Mesodermal cell (in vitro differentiated cells): Measurements from ENCODE around the gene ANKRD34A.
"Not testable (repeated sequence)": the region's sequence is repeated elsewhere in the genome, so short reads cannot be mapped to it uniquely, and the experiment has no call there.

Experiments
- H3K27ac ChIP-seq: 2 replicates; pipeline ENCODE4 v1.7.0; 2013; ENCODE audit warnings: mild to moderate bottlenecking, low read depth, low read length, moderate library complexity; ENCODE audit not compliant: severe bottlenecking
- H3K36me3 ChIP-seq: 2 replicates; pipeline ENCODE4 v1.7.1; 2013; ENCODE audit warnings: mild to moderate bottlenecking, low read length, moderate library complexity; ENCODE audit not compliant: control insufficient read depth, insufficient read depth
- H3K4me1 ChIP-seq: one replicate; pipeline ENCODE4 v1.7.1; 2013; ENCODE audit warnings: mild to moderate bottlenecking, low read length; ENCODE audit not compliant: insufficient read depth, control insufficient read depth, poor library complexity, severe bottlenecking
- H3K4me3 ChIP-seq: 2 replicates; pipeline ENCODE4 v1.7.0; 2013; ENCODE audit warnings: low read length, control low read depth, mild to moderate bottlenecking; ENCODE audit not compliant: insufficient read depth, poor library complexity, severe bottlenecking; ENCODE audit errors: extremely low read depth
- H3K9me3 ChIP-seq: 2 replicates; pipeline ENCODE4 v1.7.1; 2013; ENCODE audit warnings: mild to moderate bottlenecking, low read length, moderate library complexity; ENCODE audit not compliant: control insufficient read depth
- WGBS, 2 experiments: methylation state at CpG; one replicate each; pipeline ENCODE4 v1.1.5; 2013; ENCODE audit warnings: missing lambda C conversion rate in 2 of 2; ENCODE audit not compliant: insufficient coverage in 2 of 2; 5-methylcytosine and 5-hydroxymethylcytosine counted together

The ANKRD34A gene

DNA sequence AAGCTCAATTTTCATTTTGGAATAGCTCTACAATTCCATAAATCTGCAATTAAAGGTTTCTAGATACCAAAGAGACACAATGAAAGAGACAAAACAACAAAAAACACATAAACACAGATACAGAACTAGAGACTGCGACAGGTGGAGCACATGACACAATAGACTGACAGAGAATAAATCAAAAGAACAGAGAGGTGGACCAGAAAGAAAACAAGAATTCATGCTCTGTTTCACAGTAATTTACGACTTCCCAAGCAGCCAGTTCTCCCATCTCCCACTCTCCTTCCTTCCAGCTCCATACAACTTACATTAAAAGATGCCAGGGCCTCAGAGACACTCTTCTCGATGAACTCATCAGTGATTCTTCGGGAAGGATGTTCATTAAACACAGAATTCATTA lies 22.0 kb downstream of the ANKRD34A start:
- Histone ChIP-seq H3K4me3 (no peak overlapping the region), H3K36me3 (peaks cover 65% of the 10 kb centered on the region), H3K9me3 (no peaks in the 10 kb centered on the region), H3K4me1 (no peaks in the 10 kb centered on the region), H3K27ac (no peak overlapping the region)
- 94 to 100% methylated on average over 3 to 4 of the region's 4 CpGs for WGBS, 2 experiments

DNA sequence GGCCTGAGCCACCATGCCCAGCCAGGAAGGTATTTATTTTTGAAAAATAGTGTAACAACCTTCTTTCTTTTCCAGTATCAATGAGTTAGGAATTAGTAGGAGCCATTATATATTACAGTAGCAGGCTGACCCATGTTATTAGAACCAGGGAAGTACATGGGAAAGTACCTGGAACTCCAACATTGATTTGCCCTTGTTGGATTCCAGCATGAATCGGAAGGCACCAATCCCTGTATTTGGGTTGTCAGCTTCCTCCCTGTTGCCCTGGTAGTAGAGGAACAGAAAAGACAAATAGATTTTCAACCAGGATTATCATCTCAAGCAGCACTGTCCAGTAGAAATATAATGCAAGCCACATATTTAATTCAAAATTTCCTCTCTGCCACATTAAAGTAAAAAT lies 26.9 kb downstream of the ANKRD34A start:
- WGBS, 2 experiments = 100% methylated on average over 1 of the region's 1 CpG; no CpG with 5 or more reads in 1 of the 2 experiments
- H3K4me1 ChIP-seq = no peaks in the 10 kb centered on the region
- peaks cover 58% of the 10 kb centered on the region for H3K36me3 ChIP-seq
- no peaks in the 10 kb centered on the region for H3K9me3 ChIP-seq
- no peak overlapping the region for H3K27ac ChIP-seq
- H3K4me3 ChIP-seq = no peak overlapping the region

DNA sequence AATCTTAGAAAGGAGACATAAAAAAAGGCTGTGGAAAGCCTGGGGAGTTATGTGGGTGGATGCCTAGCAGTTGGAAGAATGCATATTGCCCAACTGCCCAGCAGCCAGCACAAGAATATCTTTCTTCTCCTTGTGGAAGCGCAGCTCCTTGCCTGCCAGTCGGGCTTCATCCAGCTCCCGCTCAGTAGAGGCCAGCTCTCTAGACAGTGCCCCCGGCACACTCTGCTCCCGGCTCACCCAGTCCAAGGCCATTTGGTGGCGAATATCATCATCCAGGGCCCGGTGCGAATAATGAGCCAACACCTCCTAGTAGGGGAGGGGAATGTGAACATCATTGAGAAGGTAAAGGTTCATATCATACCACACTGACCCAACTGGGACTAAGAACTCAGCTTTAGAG lies 28.1 kb downstream of the ANKRD34A start:
- no peak overlapping the region for H3K27ac ChIP-seq
- H3K9me3 ChIP-seq = no peaks in the 10 kb centered on the region
- WGBS, 2 experiments = 91 to 96% methylated on average over 3 to 5 of the region's 8 CpGs
- H3K36me3 ChIP-seq = peaks cover 51% of the 10 kb centered on the region
- H3K4me1 ChIP-seq = no peaks in the 10 kb centered on the region
- no peak overlapping the region for H3K4me3 ChIP-seq

DNA sequence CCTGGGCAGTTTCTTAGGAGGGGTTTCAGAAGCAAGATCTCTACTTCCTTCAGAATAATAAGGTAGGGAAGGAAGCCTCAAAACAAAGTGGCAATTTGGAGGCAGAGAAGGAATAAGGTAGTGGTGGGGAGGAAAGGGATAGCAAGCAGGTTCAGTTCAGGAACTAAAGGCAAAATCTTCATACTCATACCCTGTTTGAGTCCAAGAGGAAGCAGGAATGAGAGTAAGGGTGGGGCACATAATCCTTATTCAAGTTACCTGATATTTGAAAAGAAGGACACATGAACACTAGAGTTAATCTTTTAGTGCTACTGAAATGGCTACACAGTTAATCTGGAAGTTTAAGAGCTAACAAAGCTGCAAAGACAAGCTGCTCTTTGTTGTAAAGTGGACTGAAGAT lies 28.7 kb downstream of the ANKRD34A start:
- no peaks in the 10 kb centered on the region for H3K9me3 ChIP-seq
- H3K4me3 ChIP-seq = no peak overlapping the region
- H3K36me3 ChIP-seq = peaks cover 51% of the 10 kb centered on the region
- H3K4me1 ChIP-seq = no peaks in the 10 kb centered on the region
- H3K27ac ChIP-seq = no peak overlapping the region

DNA sequence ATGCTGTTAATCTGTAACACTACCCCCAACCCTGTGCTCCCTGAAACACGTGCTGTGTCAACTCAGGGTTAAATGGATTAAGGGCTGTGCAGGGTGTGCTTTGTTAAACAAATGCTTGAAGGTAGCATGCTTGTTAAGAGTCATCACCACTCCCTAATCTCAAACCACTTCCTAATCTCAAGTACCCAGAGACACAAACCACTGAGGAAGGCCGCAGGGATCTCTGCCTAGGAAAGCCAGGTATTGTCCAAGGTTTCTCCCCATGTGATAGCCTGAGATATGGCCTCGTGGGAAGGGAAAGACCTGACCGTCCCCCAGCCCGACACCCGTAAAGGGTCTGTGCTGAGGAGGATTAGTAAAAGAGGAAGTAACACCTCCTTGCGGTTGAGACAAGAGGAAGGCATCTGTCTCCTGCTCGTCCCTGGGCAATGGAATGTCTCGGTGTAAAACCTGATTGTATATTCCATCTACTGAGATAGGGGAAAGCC lies 31.8 kb downstream of the ANKRD34A start:
- H3K4me3 ChIP-seq, H3K9me3 ChIP-seq: not testable (repeated sequence)

DNA sequence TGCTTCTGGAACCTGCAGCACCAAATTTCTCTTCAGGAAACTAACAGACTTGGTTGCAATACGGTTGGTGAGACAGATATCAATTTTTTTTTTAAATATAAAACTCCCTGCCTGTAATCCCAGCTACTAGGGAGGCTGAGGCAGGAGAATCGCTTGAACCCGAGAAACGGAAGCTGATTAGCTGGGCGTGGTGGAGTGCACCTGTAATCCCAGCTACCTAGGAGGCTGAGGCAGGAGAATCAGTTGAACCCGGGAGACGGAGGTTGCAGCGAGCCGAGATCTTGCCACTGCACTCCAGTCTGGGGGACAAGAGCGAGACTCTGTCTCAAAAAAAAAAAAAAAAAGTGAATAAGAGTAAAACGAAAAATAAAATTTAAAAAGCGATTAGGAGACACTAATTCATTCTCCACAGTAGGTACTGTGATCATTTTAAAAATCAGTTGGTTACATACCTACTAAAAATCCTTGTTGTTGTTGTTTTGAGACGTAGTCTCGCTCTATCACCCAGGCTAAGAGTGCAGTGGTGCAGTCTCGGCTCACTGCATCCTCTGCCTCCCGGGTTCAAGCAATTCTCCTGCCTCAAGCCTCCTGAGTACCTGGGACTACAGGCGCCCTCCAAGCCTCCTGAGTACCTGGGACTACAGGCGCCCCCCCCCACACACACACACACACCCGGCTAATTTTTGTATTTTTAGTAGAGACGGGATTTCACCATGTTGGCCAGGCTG lies 36.3 kb downstream of the ANKRD34A start:
- 73 to 75% methylated on average over 10 to 11 of the region's 20 CpGs for WGBS, 2 experiments

More for the DNA sequence above, 31.8 kb downstream of the ANKRD34A start:
- H3K36me3 ChIP-seq = peaks cover 37% of the 10 kb centered on the region
- H3K27ac ChIP-seq, H3K4me1 ChIP-seq: not testable (repeated sequence)
- whole genome bisulfite sequencing, 2 experiments = 17 to 25% methylated on average over 1 to 4 of the region's 9 CpGs

DNA sequence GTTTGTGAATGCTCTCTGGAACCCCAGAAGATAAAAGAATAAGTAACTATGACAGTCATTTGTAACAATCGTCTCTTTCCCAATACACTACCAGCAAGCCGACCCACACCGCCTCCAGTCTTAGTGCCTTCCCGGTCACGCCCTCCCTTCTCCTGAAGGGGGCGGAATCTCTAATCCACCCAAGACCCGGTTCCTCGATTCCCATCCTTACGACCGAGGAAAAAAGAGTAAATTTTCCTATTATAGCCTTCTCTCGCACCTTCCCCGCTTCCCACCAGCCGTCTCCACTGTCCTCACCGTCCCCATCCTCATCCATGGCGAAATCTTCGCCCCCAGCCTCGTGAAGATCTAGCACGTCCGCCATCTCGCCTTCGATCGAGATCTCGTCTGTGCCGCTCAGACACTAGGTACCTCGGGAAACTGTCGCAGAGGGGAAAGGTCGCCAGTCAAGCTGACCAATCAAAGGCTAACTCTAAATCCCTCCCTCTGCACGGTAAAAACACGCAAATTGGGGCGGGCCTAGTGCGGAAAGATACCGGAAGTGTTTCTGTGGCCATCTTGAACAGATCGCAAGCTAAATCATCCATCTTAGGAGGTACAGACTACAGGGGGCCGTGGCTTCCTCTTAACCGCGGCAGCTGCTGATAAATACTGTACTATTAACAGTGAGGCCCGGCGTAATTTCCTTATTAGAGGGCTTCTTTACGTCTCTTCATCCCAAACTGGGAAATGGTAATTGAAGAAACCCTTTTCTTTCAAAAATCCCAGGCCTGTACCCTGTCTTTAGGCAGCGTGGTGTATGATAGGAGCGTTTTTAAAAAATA lies 37.1 kb downstream of the ANKRD34A start, which contains the start of gene RBM8A:
Gene RBM8A (minus strand): TSS at position 422 of the 824 bp plus-strand sequence. CDS start 58 bp downstream, at position 364.
- Histone ChIP-seq H3K36me3 (peaks cover 35% of the 10 kb centered on the region), H3K27ac (peak within 1 kb of the TSS; percentile 89), H3K9me3 (no peaks in the 10 kb centered on the region), H3K4me3 (peak within 1 kb of the TSS; percentile 86), H3K4me1 (no peaks in the 10 kb centered on the region)
- 0% methylated on average over 27 of the region's 41 CpGs for WGBS, 2 experiments

More for the DNA sequence above, 36.3 kb downstream of the ANKRD34A start:
- H3K4me1 ChIP-seq = no peaks in the 10 kb centered on the region
- peaks cover 30% of the 10 kb centered on the region for H3K36me3 ChIP-seq
- no peaks in the 10 kb centered on the region for H3K9me3 ChIP-seq
- peak overlapping the region; percentile 89 for H3K27ac ChIP-seq
- peak overlapping the region; percentile 86 for H3K4me3 ChIP-seq

DNA sequence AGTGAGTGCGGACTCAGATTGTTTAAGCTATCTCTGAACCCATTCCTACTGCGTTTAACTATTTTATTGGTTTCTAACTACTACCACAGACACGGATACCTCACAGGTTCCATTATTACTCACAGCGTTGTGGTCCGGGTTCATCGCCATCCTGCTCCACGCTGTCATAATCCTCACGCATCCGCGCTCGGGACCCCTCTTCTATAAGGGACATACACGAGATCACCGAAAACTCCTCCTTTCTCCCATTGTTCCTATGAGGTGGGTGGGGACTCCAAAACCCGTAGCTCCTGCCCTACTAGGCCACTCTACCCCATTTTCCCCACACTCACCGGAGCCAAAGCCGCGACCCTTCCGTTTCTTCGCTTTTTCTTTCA lies 37.7 kb downstream of the ANKRD34A start:
- peaks cover 40% of the 10 kb centered on the region for H3K36me3 ChIP-seq
- H3K4me1 ChIP-seq = no peaks in the 10 kb centered on the region
- WGBS, 2 experiments = 12 to 24% methylated on average over 8 to 17 of the region's 19 CpGs
- H3K9me3 ChIP-seq = no peaks in the 10 kb centered on the region
- H3K4me3 ChIP-seq = peak overlapping the region; percentile 86
- H3K27ac ChIP-seq = peak overlapping the region; percentile 89

DNA sequence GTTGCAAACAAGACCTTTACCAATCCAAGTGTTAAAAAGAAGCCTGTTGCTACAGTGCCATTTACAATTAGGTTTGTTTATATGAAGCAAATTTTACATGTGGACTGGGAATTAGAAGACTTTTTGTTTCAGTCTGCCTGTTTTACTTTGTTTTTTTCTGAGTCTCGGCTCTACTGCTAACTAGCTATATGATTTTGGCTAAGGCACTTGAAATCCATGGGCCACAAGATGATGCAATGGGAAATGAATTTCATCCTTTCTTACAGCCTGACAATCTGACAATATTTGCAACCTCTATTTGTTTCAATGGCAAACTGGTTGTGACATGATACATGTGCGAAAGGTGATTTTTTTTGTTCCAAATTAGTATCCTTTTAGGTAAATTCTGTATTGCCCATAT lies 42.1 kb downstream of the ANKRD34A start:
- 100% methylated on average over 1 of the region's 2 CpGs; no CpG with 5 or more reads in 1 of the 2 experiments for whole genome bisulfite sequencing, 2 experiments
- Histone ChIP-seq H3K4me1 (peaks cover 6% of the 10 kb centered on the region), H3K36me3 (peaks cover 40% of the 10 kb centered on the region), H3K9me3 (no peaks in the 10 kb centered on the region), H3K27ac (no peak overlapping the region), H3K4me3 (no peak overlapping the region)

DNA sequence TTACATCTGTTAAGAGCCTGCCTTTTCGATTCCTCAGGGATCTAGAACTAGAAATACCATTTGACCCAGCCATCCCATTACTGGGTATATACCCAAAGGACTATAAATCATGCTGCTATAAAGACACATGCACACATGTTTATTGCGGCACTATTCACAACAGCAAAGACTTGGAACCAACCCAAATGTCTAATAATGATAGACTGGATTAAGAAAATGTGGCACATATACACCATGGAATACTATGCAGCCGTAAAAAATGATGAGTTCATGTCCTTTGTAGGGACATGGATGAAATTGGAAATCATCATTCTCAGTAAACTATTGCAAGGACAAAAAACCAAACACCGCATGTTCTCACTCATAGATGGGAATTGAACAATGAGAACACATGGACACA lies 44.1 kb downstream of the ANKRD34A start:
- H3K4me3 ChIP-seq, H3K4me1 ChIP-seq, H3K9me3 ChIP-seq, H3K27ac ChIP-seq: not testable (repeated sequence)
- peaks cover 44% of the 10 kb centered on the region for H3K36me3 ChIP-seq
- WGBS, 2 experiments = no CpG with 5 or more reads among the region's 4 CpGs
